Activated naive CD4-positive, alpha-beta T cell treated with anti-CD3 and anti-CD28 coated beads, Interleukin-2, amount 50 U/mL, for 24 hours (primary cell): ENCODE measurements around the gene ASIC2.

Source experiments
- H3K27ac Mint-ChIP-seq: one replicate; pipeline ENCODE4 v1.8.0; 2021; ENCODE audit warnings: mild to moderate bottlenecking, mixed read lengths
- H3K27me3 Mint-ChIP-seq: one replicate; pipeline ENCODE4 v1.8.0; 2021; ENCODE audit warnings: mixed read lengths
- H3K36me3 Mint-ChIP-seq: one replicate; pipeline ENCODE4 v1.8.0; 2021; ENCODE audit warnings: mixed read lengths
- H3K4me1 Mint-ChIP-seq: one replicate; pipeline ENCODE4 v1.8.0; 2021; ENCODE audit warnings: mixed read lengths
- H3K4me3 Mint-ChIP-seq: one replicate; pipeline ENCODE4 v1.8.0; 2021; ENCODE audit warnings: mild to moderate bottlenecking, mixed read lengths
- H3K9me3 Mint-ChIP-seq: one replicate; pipeline ENCODE4 v1.8.0; 2021; ENCODE audit warnings: mixed read lengths

ASIC2 gene

DNA sequence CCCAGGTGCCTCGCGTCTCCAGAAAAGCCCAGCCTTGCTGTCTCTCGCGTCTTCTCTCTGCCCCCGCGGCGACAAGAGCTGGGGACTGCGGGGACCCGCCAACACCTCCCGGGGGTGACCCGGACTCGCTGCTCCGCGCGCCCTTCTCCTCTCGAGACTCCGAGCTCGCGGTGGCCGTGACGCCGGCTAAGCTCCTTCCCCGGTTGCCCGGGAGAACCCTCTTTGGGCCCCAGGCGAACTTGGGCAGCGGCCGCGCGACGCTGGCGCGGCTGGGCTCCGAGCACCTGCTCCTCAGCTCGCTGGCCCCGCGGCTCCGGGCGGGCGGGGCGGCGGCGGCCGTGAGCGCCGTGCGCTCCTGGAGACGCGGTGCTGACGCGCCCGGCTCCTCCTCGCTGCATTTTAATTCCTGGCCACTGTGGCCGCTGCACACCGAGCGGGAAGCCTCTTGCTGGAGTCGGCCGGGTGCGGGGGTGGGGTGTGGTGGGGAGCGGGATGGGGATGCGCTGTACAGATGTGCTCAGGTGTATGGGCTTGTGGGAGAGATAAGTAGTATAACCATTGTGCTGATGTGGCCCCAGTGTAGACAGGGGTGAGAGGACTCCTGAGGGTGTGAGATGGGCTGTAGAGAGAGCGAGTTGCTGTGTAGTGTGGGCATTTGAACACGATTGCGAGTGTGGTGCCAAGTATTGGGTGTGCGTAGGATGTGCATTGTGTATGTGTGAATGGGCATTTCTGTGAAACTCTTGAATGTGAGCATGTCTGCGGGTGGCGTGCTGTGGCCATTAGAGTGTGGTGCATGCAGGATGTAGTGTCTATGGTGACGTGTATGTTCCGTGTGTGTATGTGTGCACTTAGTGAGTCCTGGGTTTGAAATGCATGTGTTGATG lies at the start of gene ASIC2:
ASIC2 (minus strand) TSS at position 315 of the 887 bp plus-strand sequence.
- Mint-ChIP-seq H3K27ac (no peak within 1 kb of the TSS), H3K27me3 (peaks cover 30% of the 10 kb centered on the region), H3K4me1 (peaks cover 8% of the 10 kb centered on the region), H3K4me3 (no peak within 1 kb of the TSS), H3K36me3 (no peaks in the 10 kb centered on the region), H3K9me3 (no peaks in the 10 kb centered on the region)

DNA sequence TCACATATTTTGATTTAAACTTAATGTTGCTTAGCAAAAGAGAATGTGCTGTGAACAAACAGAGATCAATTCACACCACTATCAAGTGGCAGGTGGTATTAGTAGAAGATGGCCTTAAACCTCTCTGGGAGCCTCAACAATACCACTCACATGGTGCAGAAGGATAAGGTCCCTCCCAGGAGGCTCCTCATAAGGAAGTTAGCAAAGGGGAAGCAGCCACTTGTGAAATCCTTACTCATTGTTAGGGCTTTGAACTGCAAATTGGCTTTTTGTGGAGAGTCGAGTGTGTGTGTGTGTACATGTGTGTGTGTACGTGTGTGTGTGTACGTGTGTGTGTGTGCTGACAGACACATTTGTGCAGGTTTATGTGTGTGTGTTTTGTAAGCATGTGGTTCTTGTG lies 48.9 kb upstream of the ASIC2 start:
- Mint-ChIP-seq H3K27ac (no peak overlapping the region), H3K9me3 (no peaks in the 10 kb centered on the region), H3K4me1 (no peaks in the 10 kb centered on the region), H3K27me3 (peaks cover 4% of the 10 kb centered on the region), H3K4me3 (no peak overlapping the region), H3K36me3 (no peaks in the 10 kb centered on the region)

DNA sequence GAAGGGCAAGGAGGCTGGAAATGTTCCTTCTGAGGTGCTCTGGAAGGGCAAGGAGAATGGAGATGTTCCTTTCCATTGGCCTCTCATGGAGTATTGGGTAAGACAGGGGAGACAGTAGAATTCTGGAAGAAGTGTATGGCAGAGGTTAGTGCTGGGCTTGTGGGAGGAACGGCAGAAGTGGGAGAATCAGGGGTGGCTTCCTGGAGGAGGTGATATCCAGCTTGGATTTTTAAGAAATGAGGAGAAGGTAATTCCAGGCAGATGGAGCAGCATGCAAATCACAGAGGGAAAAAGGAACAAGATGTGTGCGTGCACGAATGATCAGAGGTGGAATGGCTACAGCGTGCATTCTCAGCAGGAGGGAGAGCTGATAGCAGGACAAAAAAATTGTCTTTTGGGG lies 45.1 kb upstream of the ASIC2 start:
- no peak overlapping the region for H3K4me3 Mint-ChIP-seq

DNA sequence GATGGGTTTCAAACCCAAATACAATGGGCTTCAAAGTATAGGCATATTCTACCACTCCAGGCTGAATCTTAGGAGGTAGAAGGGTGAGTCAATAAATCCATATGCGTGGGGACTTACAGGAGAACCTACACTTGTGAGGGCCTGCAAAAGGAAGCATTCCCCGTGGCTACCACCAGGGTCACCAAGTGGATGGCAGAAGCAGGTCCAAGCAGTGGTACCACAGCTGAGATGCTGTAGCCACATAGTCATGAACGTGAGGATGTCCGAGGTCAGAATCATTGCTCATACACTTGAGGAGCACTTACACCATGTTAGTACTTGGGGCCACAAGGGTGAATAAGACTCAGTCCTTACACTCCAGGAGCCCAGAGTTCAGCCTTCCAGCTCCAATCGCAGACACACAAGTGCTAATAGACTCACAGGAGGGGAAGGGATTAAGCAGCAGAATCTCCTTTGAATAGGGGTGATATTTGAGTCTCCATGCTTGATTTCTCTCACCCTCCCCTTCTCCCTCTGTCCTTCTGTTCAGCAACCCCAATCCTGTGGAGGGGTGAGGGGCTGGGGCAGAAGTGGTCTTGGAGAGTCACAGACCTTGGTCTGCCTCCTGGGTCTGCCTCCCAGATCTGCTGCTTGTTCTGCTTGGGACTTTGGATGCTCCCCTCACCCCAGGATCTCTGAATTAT lies 42.5 kb upstream of the ASIC2 start:
- Mint-ChIP-seq H3K27me3 (peaks cover 4% of the 10 kb centered on the region), H3K36me3 (no peaks in the 10 kb centered on the region), H3K4me1 (no peaks in the 10 kb centered on the region), H3K4me3 (no peak overlapping the region), H3K9me3 (no peaks in the 10 kb centered on the region), H3K27ac (no peak overlapping the region)

More for the DNA sequence above, 45.1 kb upstream of the ASIC2 start:
- no peaks in the 10 kb centered on the region for H3K36me3 Mint-ChIP-seq
- no peaks in the 10 kb centered on the region for H3K4me1 Mint-ChIP-seq
- H3K27me3 Mint-ChIP-seq = peaks cover 4% of the 10 kb centered on the region
- peak overlapping the region; percentile 13 for H3K27ac Mint-ChIP-seq
- H3K9me3 Mint-ChIP-seq = no peaks in the 10 kb centered on the region

DNA sequence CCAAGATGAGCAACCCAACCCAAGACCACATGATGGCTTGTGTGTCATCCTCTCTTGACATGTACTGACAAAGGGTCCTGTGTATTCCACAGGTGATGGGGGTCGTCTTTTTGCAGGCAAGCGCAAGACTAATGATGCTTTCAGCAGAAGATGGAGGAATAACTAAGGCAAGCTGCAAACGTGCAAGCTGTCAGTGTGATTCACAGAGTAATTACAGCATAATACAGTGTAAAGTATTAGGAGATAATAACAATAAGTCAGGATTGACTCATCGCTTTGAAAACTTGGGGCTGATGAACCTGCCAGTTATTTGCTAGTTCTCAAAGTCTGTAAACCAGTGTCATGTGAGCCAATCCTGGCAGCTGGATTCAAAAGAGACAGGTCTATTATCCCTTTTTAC lies 41.6 kb upstream of the ASIC2 start:
- Mint-ChIP-seq H3K27me3 (peaks cover 4% of the 10 kb centered on the region), H3K4me1 (no peaks in the 10 kb centered on the region), H3K27ac (no peak overlapping the region), H3K9me3 (no peaks in the 10 kb centered on the region), H3K4me3 (no peak overlapping the region), H3K36me3 (no peaks in the 10 kb centered on the region)

DNA sequence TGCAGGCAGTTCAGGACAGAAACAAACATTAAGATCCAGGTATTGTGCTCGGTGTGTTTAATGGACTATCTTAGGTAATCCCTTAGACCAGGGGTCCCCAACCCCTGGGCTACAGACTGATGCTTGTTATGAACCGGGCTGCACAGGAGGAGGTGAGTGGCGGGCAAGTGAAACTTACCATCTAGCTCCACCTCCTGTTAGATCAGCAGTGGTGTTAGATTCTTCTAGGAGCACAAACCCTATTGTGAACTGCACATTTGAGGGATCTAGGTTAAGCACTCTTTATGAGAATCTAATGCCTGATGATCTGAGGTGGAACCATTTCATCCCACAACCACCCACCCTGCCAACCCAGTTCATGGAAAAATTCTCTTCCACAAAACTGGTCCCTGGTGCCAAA lies 37.8 kb upstream of the ASIC2 start:
- Mint-ChIP-seq H3K4me3 (no peak overlapping the region), H3K27me3 (no peaks in the 10 kb centered on the region), H3K36me3 (no peaks in the 10 kb centered on the region), H3K4me1 (no peaks in the 10 kb centered on the region), H3K27ac (no peak overlapping the region), H3K9me3 (peaks cover 5% of the 10 kb centered on the region)

DNA sequence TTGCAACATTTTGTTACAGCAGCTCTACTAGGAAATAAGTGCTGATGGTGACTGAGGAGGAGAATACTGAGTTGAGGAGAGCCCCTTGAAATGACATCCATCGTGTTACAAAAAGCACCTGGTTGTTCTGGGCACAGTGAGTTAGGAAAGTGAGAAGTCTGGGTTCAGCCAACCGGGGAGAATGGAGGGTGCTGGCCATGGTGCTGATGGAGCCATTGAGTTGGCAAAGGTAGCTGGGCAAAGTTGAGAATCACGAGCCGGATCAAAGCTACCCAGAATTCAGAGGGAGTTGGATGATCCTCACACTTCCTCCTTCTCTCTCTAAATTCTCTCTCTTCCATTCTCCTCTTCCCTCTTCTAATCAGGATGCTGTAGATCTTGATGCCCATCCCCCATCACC lies 35.0 kb upstream of the ASIC2 start:
- H3K4me1 Mint-ChIP-seq = no peaks in the 10 kb centered on the region
- H3K27me3 Mint-ChIP-seq = peaks cover 2% of the 10 kb centered on the region
- peaks cover 5% of the 10 kb centered on the region for H3K9me3 Mint-ChIP-seq
- no peaks in the 10 kb centered on the region for H3K36me3 Mint-ChIP-seq
- no peak overlapping the region for H3K4me3 Mint-ChIP-seq
- H3K27ac Mint-ChIP-seq = no peak overlapping the region

DNA sequence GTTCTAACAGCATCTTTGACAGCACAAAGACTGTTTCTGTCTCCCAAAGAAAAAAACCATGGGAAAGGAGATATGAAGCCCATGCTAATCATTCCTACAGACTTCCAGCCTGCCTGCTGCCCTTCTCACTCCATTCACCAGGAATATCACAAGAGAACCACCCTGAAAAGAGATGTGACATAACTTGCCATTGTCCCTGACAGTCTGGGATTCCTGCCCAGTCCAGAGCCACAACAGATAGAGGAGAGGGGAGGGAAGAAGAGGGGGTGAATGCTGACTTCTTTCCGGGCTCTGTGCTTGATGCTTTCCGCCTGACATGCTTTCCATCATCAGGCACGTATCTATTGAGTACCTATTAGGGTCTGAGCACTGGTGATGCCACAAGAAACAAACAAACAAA lies 31.6 kb upstream of the ASIC2 start:
- H3K36me3 Mint-ChIP-seq = no peaks in the 10 kb centered on the region
- H3K9me3 Mint-ChIP-seq = peaks cover 5% of the 10 kb centered on the region
- H3K27me3 Mint-ChIP-seq = peaks cover 2% of the 10 kb centered on the region
- H3K27ac Mint-ChIP-seq = no peak overlapping the region
- H3K4me3 Mint-ChIP-seq = no peak overlapping the region
- no peaks in the 10 kb centered on the region for H3K4me1 Mint-ChIP-seq

DNA sequence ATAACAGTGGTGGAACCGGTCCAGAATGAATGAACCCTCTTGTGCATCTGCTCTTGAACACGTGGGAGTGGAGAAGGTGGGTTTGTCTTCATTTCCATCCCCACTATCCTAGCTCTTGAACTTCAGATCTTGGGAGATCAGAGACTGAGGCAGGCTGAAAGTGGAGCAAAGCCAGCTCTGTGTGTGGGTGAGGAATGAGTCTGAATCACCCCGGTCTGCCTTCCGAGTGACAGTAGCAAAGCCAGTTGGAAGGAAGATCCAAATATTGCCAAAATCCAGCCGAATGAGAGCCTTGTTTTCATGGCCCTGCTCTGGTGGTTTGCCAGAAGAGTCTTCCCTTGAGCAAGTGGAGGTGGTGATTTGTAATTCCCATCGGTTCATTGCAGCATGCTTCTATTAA lies 29.0 kb upstream of the ASIC2 start:
- Mint-ChIP-seq H3K9me3 (peaks cover 2% of the 10 kb centered on the region), H3K36me3 (no peaks in the 10 kb centered on the region), H3K4me1 (no peaks in the 10 kb centered on the region), H3K27me3 (peaks cover 7% of the 10 kb centered on the region), H3K4me3 (no peak overlapping the region), H3K27ac (no peak overlapping the region)

DNA sequence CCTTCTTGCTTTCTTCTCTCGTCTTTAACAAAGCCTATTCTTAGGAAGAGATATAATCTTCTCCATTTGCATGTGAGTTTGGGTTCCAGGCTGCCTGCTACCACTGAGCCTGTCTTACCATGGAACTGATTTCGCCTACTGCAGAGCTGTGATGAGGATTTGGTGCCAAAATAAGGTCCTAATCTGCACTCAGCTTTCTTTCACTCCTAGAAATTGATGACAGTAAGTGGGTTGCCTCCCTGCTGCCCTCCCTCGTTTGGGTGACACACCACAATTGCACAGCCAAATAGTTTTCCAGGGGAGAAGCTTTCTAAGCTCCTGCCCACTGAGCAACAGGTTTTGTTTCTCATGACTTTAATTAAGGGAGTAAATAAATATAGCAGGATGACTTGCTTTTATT lies 25.1 kb upstream of the ASIC2 start:
- Mint-ChIP-seq H3K27ac (no peak overlapping the region), H3K4me3 (no peak overlapping the region), H3K9me3 (no peaks in the 10 kb centered on the region), H3K27me3 (peaks cover 10% of the 10 kb centered on the region), H3K4me1 (no peaks in the 10 kb centered on the region), H3K36me3 (no peaks in the 10 kb centered on the region)

DNA sequence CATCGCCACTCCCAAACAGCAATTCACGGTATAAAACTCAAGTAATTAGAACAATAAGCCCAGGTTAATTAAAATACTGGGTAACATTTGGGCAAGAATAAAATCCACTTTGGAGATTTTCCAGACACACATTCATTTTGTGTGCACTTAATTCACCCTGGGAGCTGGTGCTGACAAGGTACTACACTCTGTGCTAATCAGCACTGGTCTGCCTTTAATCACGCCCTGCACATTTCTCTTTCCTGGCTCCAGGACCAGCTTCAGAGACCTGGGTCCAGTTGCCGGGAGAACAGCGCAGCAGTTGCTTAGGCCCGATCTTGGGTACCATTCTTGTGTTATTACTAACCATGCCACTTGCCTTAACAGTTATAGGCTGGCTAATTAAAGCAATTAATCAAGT lies 23.7 kb upstream of the ASIC2 start:
- Mint-ChIP-seq H3K27me3 (peaks cover 14% of the 10 kb centered on the region), H3K9me3 (peaks cover 5% of the 10 kb centered on the region), H3K27ac (no peak overlapping the region), H3K4me3 (no peak overlapping the region), H3K36me3 (no peaks in the 10 kb centered on the region), H3K4me1 (no peaks in the 10 kb centered on the region)

DNA sequence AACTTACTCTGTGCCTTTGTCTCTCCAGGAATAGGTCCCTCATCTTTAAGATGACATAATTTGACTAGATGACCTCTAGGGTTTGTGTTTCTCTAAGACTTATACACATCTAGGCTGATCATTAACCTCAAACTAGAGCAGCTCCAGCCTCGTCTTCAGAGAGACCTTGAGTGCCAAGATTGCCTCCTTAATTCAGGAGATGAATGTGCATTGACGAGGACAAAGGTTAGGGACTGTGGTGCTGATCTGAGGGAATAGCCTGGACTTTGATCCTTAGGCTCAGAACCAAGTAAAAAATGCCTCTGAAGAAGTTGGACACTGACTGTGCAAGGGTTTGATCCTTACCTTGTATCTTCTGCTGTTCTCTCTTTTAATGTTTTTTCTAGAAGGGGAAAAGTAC lies 17.2 kb upstream of the ASIC2 start:
- no peak overlapping the region for H3K27ac Mint-ChIP-seq
- peaks cover 17% of the 10 kb centered on the region for H3K27me3 Mint-ChIP-seq
- H3K36me3 Mint-ChIP-seq = no peaks in the 10 kb centered on the region
- H3K4me3 Mint-ChIP-seq = no peak overlapping the region
- peaks cover 9% of the 10 kb centered on the region for H3K9me3 Mint-ChIP-seq
- no peaks in the 10 kb centered on the region for H3K4me1 Mint-ChIP-seq

DNA sequence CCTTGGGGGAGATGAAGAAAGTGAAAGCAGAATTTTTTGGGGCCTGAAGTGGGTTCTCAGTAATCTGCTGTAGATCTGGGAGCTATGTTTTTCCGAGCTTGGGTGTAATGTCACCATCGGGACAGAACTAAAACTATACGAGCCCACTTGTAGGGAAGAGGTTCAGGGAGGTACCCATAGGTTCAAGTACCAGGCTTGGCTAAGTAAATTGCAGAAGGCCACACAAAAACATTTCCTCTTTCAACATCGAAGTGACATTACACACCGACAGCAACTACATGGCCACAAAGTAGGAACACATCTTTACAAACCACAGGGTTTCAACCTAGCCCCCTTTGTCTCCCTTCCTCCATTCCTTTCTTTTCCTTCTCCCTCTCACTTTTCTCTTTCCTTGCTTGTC lies 10.2 kb upstream of the ASIC2 start:
- no peak overlapping the region for H3K4me3 Mint-ChIP-seq
- H3K4me1 Mint-ChIP-seq = peaks cover 3% of the 10 kb centered on the region
- no peaks in the 10 kb centered on the region for H3K36me3 Mint-ChIP-seq
- peaks cover 12% of the 10 kb centered on the region for H3K27me3 Mint-ChIP-seq
- peaks cover 6% of the 10 kb centered on the region for H3K9me3 Mint-ChIP-seq
- no peak overlapping the region for H3K27ac Mint-ChIP-seq

DNA sequence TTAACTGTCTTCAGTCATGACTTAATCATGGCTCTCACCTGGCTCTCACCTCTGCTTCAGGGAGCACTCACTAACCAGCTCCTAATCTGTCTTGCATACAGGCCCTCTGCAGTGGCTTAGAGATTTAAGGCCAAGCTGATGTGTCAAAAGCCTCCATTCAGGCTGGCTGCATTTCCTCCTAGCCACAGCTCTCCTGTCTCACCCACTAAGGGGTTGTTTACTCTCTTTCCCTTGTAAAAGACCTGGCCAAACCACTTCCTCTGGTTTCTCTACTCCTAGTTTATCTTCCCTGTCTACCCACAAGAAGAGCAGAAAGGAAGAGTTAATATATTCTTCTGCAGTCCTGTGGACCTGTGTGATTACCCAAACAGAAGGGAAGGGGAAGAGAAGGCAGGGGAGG lies 9.3 kb upstream of the ASIC2 start:
- peaks cover 11% of the 10 kb centered on the region for H3K27me3 Mint-ChIP-seq
- no peaks in the 10 kb centered on the region for H3K36me3 Mint-ChIP-seq
- peaks cover 5% of the 10 kb centered on the region for H3K9me3 Mint-ChIP-seq

DNA sequence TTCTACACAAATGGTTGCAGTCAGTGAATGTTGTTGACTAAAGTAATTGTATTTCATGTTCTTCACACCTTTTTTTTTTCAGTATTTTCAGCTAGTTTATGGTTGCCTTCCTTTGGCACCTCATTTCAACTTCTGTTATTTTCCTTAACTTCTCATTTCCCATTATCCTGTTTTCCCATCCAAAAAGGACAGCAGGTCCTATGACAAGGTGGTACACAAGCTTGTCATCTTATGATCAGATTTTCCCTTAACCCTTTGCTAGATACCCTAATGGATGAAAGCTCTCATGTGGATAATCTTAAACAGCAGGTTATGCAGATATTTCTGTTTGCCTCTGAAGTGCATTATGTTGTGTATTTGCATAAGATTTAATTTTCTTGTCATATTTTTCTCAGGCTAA lies 7.1 kb upstream of the ASIC2 start:
- Mint-ChIP-seq H3K27me3 (peaks cover 8% of the 10 kb centered on the region), H3K9me3 (peaks cover 5% of the 10 kb centered on the region), H3K36me3 (no peaks in the 10 kb centered on the region), H3K4me1 (peaks cover 3% of the 10 kb centered on the region), H3K27ac (no peak overlapping the region), H3K4me3 (no peak overlapping the region)

More for the DNA sequence above, 9.3 kb upstream of the ASIC2 start:
- H3K4me1 Mint-ChIP-seq = peaks cover 3% of the 10 kb centered on the region
- no peak overlapping the region for H3K4me3 Mint-ChIP-seq
- no peak overlapping the region for H3K27ac Mint-ChIP-seq

DNA sequence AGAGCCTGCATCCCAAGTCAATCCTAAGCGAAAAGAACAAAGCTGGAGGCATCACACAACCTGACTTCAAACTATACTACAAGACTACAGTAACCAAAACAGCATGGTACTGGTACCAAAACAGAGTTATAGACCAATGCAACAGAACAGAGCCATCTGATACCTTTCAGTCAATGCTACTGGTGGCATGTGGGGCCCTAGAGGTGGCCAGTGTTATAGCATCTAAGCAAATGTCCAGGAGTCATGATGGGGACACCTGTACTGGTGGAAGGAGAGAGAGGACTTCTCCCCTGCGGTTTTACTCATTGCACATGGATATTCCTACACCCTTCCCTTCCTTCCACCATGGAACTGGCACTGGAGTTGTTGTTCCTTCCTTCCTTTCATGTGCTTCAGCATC lies 6.0 kb upstream of the ASIC2 start:
- H3K36me3 Mint-ChIP-seq = no peaks in the 10 kb centered on the region
- peaks cover 15% of the 10 kb centered on the region for H3K27me3 Mint-ChIP-seq
- H3K27ac Mint-ChIP-seq = no peak overlapping the region
- H3K4me1 Mint-ChIP-seq = peaks cover 3% of the 10 kb centered on the region
- no peak overlapping the region for H3K4me3 Mint-ChIP-seq
- peaks cover 5% of the 10 kb centered on the region for H3K9me3 Mint-ChIP-seq
